Astrocyte (in vitro differentiated cells and primary cell): ENCODE data around the gene LRCOL1. TPM values are rescaled to one million over a fixed set of nuclear protein-coding genes. Genes with fewer than 3 reads are reported as not detected.

Source experiments
- DNase-seq: peaks from one replicate; pipeline ENCODE4 v3.0.0-alpha.2; 2010; ENCODE audit warnings: low read depth
- FAIRE-seq: peaks from 2 replicates; lab custom pipeline; 2011; peaks lifted over from hg19 to GRCh38; lab: Jason Lieb, UNC
- H2AFZ ChIP-seq: 2 replicates; pipeline ENCODE4 v1.6.0; 2012; ENCODE audit warnings: low read depth, low read length, inconsistent platforms
- H3K27ac ChIP-seq: 2 replicates; pipeline ENCODE4 v1.5.1; 2011; ENCODE audit warnings: low read depth, low read length, inconsistent platforms
- H3K27me3 ChIP-seq: 2 replicates; pipeline ENCODE4 v1.6.0; 2011; ENCODE audit warnings: low read length, inconsistent platforms; ENCODE audit not compliant: insufficient read depth
- H3K36me3 ChIP-seq: 2 replicates; pipeline ENCODE4 v1.5.1; 2011; ENCODE audit warnings: low read length, inconsistent platforms; ENCODE audit not compliant: insufficient read depth
- H3K4me1 ChIP-seq: 2 replicates; pipeline ENCODE4 v1.5.1; 2011; ENCODE audit warnings: low read length, inconsistent platforms; ENCODE audit not compliant: insufficient read depth
- H3K4me2 ChIP-seq: 2 replicates; pipeline ENCODE4 v1.6.0; 2012; ENCODE audit warnings: low read length, inconsistent platforms
- H3K4me3 ChIP-seq: 2 replicates; pipeline ENCODE4 v1.5.1; 2011; ENCODE audit warnings: low read depth, mild to moderate bottlenecking, low read length, inconsistent platforms; ENCODE audit not compliant: insufficient read depth
- H3K79me2 ChIP-seq: 2 replicates; pipeline ENCODE4 v1.6.0; 2012; ENCODE audit warnings: mild to moderate bottlenecking, low read length, inconsistent platforms; ENCODE audit not compliant: insufficient read depth
- H3K9ac ChIP-seq: 2 replicates; pipeline ENCODE4 v1.6.0; 2012; ENCODE audit warnings: mild to moderate bottlenecking, low read length, inconsistent platforms
- H3K9me3 ChIP-seq: 2 replicates; pipeline ENCODE4 v1.5.1; 2012; ENCODE audit warnings: low read depth, mild to moderate bottlenecking, low read length, inconsistent platforms; ENCODE audit not compliant: insufficient read depth
- H4K20me1 ChIP-seq: 2 replicates; pipeline ENCODE4 v1.6.0; 2012; ENCODE audit warnings: low read length, inconsistent platforms; ENCODE audit not compliant: insufficient read depth
- H3K27ac Mint-ChIP-seq: one replicate; pipeline ENCODE4 v1.8.0; 2021; ENCODE audit warnings: mild to moderate bottlenecking, mixed read lengths; ENCODE audit not compliant: unreplicated experiment
- H3K27me3 Mint-ChIP-seq: one replicate; pipeline ENCODE4 v1.8.0; 2021; ENCODE audit warnings: low read depth, mixed read lengths; ENCODE audit not compliant: unreplicated experiment
- H3K36me3 Mint-ChIP-seq: one replicate; pipeline ENCODE4 v1.8.0; 2021; ENCODE audit warnings: low read depth, mixed read lengths; ENCODE audit not compliant: unreplicated experiment
- H3K4me1 Mint-ChIP-seq: one replicate; pipeline ENCODE4 v1.8.0; 2021; ENCODE audit warnings: low read depth, mixed read lengths; ENCODE audit not compliant: unreplicated experiment
- H3K4me3 Mint-ChIP-seq: one replicate; pipeline ENCODE4 v1.8.0; 2021; ENCODE audit warnings: mild to moderate bottlenecking, moderate library complexity, mixed read lengths; ENCODE audit not compliant: unreplicated experiment
- H3K9me3 Mint-ChIP-seq: one replicate; pipeline ENCODE4 v1.8.0; 2021; ENCODE audit warnings: mild to moderate bottlenecking, mixed read lengths; ENCODE audit not compliant: unreplicated experiment
- EZH2 ChIP-seq: IDR thresholded peaks from 2 replicates; pipeline ENCODE4 v1.6.1; 2012; ENCODE audit warnings: mild to moderate bottlenecking, low read length, inconsistent platforms; ENCODE audit not compliant: insufficient read depth
- total RNA-seq: library from RNA; stranded (reverse); gene quantifications from 2 replicates; pipeline ENCODE4 v1.2.1, GENCODE V29; 2021
- TF ChIP-seq, protein P1 (sequence below): IDR thresholded peaks from 2 replicates; pipeline ENCODE4 v1.5.1; 2011; ENCODE audit warnings: low read depth, mild to moderate bottlenecking, inconsistent platforms, low read length, moderate library complexity; ENCODE audit not compliant: insufficient read depth

LRCOL1 gene
- total RNA-seq, 1 donor from 2014 or later, result not detected

DNA sequence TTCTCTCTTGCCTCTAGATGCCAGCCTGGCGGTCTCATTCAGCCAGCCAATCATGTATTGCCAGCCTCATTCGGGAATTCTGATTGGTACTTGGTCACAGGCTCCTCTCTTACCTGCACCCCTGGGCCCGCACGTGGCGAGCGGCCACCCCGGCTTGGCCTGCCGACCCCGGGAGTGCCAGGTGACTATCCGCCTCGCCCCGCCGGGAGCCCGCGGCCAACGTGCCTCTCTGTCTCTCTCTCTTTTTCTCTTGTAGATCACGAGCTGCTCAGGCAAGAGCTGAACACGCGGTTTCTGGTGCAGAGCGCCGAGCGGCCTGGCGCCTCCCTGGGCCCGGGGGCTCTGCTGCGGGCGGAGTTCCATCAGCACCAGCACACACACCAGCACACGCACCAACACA lies 39.3 kb downstream of the LRCOL1 start:
- no peak overlapping the region for H3K27ac Mint-ChIP-seq
- Histone ChIP-seq H3K9me3 (no peaks in the 10 kb centered on the region), H3K79me2 (peaks cover under 1% of the 10 kb centered on the region), H3K4me3 (no peak overlapping the region), H3K36me3 (no peaks in the 10 kb centered on the region), H3K4me2 (no peak overlapping the region), H4K20me1 (peaks cover 26% of the 10 kb centered on the region), H3K27ac (no peak overlapping the region), H3K27me3 (no peaks in the 10 kb centered on the region), H3K9ac (no peak overlapping the region), H2AFZ (no peak overlapping the region), H3K4me1 (no peaks in the 10 kb centered on the region)
- H3K9me3 Mint-ChIP-seq, result no peaks in the 10 kb centered on the region
- H3K36me3 Mint-ChIP-seq, result peaks cover 8% of the 10 kb centered on the region
- FAIRE-seq, result no peak
- no peak for DNase-seq
- H3K27me3 Mint-ChIP-seq, result peaks cover 1% of the 10 kb centered on the region
- H3K4me1 Mint-ChIP-seq, result no peaks in the 10 kb centered on the region
- TF ChIP-seq EZH2, result no peak
- TF ChIP-seq, protein P1, sequence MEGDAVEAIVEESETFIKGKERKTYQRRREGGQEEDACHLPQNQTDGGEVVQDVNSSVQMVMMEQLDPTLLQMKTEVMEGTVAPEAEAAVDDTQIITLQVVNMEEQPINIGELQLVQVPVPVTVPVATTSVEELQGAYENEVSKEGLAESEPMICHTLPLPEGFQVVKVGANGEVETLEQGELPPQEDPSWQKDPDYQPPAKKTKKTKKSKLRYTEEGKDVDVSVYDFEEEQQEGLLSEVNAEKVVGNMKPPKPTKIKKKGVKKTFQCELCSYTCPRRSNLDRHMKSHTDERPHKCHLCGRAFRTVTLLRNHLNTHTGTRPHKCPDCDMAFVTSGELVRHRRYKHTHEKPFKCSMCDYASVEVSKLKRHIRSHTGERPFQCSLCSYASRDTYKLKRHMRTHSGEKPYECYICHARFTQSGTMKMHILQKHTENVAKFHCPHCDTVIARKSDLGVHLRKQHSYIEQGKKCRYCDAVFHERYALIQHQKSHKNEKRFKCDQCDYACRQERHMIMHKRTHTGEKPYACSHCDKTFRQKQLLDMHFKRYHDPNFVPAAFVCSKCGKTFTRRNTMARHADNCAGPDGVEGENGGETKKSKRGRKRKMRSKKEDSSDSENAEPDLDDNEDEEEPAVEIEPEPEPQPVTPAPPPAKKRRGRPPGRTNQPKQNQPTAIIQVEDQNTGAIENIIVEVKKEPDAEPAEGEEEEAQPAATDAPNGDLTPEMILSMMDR, result no peak
- H3K4me3 Mint-ChIP-seq, result no peak overlapping the region

DNA sequence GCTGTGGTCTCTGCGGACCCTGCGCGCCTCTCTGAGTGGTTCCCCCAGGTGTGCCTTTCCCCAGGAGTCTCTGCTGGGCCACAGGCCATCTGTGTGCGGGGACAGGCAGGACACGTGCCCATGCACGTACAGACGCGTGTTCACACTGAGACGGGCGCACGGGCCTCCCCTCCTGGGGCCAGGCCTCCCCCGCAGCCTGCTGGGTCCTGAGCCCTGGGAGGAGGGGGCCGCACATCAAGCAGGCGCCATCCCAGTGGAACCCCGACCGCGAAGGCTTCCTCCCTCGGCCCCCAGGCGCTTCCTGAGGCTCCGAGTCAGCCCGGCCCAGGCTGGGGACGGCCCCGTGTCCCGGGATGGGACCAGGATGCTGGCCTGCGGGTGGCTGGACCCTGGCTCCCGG lies 39.7 kb downstream of the LRCOL1 start:
- Mint-ChIP-seq H3K4me1 (no peaks in the 10 kb centered on the region), H3K36me3 (peaks cover 8% of the 10 kb centered on the region), H3K27me3 (peaks cover 1% of the 10 kb centered on the region), H3K4me3 (no peak overlapping the region), H3K27ac (no peak overlapping the region), H3K9me3 (no peaks in the 10 kb centered on the region)
- no peak overlapping the region for H2AFZ ChIP-seq
- FAIRE-seq (no peak), DNase-seq (no peak)
- H3K27me3 ChIP-seq, result no peaks in the 10 kb centered on the region
- no peaks in the 10 kb centered on the region for H3K9me3 ChIP-seq
- H4K20me1 ChIP-seq, result peaks cover 30% of the 10 kb centered on the region
- H3K4me2 ChIP-seq, result no peak overlapping the region
- H3K36me3 ChIP-seq, result no peaks in the 10 kb centered on the region
- no peak overlapping the region for H3K9ac ChIP-seq
- no peaks in the 10 kb centered on the region for H3K4me1 ChIP-seq
- H3K27ac ChIP-seq, result no peak overlapping the region
- TF ChIP-seq, protein P1, result no peak
- TF ChIP-seq EZH2, result no peak
- no peak overlapping the region for H3K4me3 ChIP-seq
- H3K79me2 ChIP-seq, result peaks cover 5% of the 10 kb centered on the region

GRCh38 chr12:132569856-132570480 lies 40.4 kb downstream of the LRCOL1 start:
- H3K9ac ChIP-seq, result no peak overlapping the region
- no peak overlapping the region for H3K4me3 ChIP-seq
- peaks cover 37% of the 10 kb centered on the region for H4K20me1 ChIP-seq
- TF ChIP-seq, protein P1, result no peak
- TF ChIP-seq EZH2, result no peak
- H3K79me2 ChIP-seq, result peaks cover 10% of the 10 kb centered on the region
- DNase-seq, result no peak
- no peak overlapping the region for H3K27ac Mint-ChIP-seq
- H3K9me3 Mint-ChIP-seq, result no peaks in the 10 kb centered on the region
- H3K4me3 Mint-ChIP-seq, result no peak overlapping the region
- H3K4me1 Mint-ChIP-seq, result no peaks in the 10 kb centered on the region
- no peak overlapping the region for H2AFZ ChIP-seq
- no peak overlapping the region for H3K4me2 ChIP-seq
- peaks cover 4% of the 10 kb centered on the region for H3K36me3 Mint-ChIP-seq
- no peaks in the 10 kb centered on the region for H3K27me3 ChIP-seq
- H3K4me1 ChIP-seq, result no peaks in the 10 kb centered on the region
- H3K27ac ChIP-seq, result no peak overlapping the region
- H3K27me3 Mint-ChIP-seq, result no peaks in the 10 kb centered on the region
- H3K9me3 ChIP-seq, result no peaks in the 10 kb centered on the region
- FAIRE-seq, result no peak
- no peaks in the 10 kb centered on the region for H3K36me3 ChIP-seq
